Fibroblast of villous mesenchyme (primary cell): ENCODE results near the gene PEX3. TPM values are rescaled to one million over a fixed set of nuclear protein-coding genes. Genes with fewer than 3 reads are reported as not detected.

ENCODE experiments used
- DNase-seq: peaks from one replicate; pipeline ENCODE4 v3.0.0-alpha.2; 2010; ENCODE audit warnings: low read depth
- H3K4me3 ChIP-seq: 2 replicates; pipeline ENCODE4 v1.5.1; 2011; ENCODE audit warnings: low read depth, mild to moderate bottlenecking, low read length
- total RNA-seq: library from RNA; depleted of rRNA; stranded (reverse); fragments of >200 nt; gene quantifications from 2 replicates; pipeline ENCODE4 v1.2.3, GENCODE V29; 2012
- TF ChIP-seq, protein P1 (sequence below): IDR thresholded peaks from 2 replicates; pipeline ENCODE4 v1.5.1; 2012; ENCODE audit warnings: low read depth, mild to moderate bottlenecking, low read length; ENCODE audit not compliant: insufficient read depth

The PEX3 gene
- total RNA-seq, 1 donor, result 24.6 TPM

DNA sequence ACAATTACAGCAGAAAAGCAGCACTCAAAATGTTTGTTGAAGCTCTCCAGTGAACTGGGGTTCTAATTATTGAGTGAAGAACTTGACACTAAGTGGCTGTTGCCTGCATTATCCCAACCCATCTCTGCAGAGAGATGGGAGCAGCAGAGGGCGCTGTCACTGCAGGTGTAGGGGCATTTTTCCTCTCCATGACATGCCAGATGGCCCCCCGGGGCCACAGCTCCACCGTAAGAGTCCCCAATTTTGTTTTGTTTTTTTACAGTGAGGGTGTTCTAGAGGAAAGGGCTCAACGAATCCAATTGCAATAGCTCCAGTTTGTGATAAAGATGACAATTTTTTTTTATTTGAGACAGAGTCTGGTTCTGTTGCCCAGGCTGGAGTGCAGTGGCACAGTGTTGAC, 62.8 kb downstream of the PEX3 start:
- no peak overlapping the region for H3K4me3 ChIP-seq
- TF ChIP-seq, protein P1, sequence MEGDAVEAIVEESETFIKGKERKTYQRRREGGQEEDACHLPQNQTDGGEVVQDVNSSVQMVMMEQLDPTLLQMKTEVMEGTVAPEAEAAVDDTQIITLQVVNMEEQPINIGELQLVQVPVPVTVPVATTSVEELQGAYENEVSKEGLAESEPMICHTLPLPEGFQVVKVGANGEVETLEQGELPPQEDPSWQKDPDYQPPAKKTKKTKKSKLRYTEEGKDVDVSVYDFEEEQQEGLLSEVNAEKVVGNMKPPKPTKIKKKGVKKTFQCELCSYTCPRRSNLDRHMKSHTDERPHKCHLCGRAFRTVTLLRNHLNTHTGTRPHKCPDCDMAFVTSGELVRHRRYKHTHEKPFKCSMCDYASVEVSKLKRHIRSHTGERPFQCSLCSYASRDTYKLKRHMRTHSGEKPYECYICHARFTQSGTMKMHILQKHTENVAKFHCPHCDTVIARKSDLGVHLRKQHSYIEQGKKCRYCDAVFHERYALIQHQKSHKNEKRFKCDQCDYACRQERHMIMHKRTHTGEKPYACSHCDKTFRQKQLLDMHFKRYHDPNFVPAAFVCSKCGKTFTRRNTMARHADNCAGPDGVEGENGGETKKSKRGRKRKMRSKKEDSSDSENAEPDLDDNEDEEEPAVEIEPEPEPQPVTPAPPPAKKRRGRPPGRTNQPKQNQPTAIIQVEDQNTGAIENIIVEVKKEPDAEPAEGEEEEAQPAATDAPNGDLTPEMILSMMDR, result peak; percentile 45
- no peak for DNase-seq

DNA sequence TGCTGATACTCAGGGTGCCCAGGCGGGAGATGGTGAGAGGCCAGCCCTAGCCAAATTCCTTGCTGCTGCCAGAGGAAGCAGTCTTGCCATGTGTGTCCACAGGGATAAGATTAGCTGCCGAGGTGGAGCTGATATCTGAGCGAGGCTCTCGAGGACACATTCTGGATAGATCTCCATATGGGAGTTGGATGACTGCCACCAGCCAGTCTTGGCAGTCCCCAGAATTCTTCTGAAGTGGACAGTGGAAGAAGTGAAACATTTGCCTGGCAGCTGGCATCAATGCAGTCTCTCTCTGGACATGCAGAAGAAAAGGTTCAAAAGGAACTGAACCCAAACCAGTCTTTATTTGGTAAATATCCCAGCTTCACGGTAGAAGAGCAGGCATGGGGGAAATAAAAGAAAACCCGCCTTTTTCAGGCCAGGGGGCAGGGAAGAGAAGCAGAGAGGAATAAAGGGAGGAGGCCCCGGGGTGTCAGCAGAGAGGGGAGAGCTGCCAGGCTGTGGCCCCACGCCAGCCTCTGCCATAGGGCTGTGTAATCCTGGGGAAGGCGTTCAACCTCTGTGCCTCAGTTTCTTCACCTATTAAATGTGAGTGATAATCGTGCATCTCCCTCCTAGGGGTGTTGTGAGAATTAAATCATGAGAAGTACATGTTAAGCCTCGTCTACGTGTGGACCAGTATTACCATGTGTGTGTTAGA, 64.6 kb downstream of the PEX3 start:
- DNase-seq, result no peak
- TF ChIP-seq, protein P1, result no peak
- H3K4me3 ChIP-seq, result no peak overlapping the region

DNA sequence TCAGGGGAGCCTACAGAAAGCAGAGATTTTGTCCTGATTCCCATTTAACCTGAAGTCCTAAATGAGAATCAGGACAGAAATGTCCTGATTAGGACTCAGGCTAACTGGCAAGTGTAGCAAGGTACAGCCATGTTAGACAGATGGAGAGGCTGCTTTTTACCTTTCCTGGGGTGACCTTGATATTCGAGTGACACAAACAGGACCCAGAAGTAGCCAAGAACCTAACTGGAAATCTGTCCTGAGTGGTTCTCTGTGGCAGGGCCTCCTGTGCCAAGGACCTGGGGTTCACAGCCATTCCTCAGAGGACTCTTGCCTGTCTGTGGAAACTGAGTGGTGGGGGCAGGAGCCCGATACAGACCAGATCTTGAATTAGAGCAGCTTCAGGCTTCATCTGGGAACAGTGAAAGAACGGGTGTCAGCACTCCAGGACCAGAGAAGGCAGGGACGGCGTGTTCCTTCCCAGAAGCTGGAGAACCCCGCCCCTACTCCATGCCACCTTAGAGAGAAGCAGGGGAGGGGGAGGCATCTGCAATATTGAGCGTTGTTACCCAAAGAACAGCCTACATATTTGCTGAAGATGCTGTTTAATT, 65.3 kb downstream of the PEX3 start:
- H3K4me3 ChIP-seq, result no peak overlapping the region
- no peak for DNase-seq
- TF ChIP-seq, protein P1, result no peak

DNA sequence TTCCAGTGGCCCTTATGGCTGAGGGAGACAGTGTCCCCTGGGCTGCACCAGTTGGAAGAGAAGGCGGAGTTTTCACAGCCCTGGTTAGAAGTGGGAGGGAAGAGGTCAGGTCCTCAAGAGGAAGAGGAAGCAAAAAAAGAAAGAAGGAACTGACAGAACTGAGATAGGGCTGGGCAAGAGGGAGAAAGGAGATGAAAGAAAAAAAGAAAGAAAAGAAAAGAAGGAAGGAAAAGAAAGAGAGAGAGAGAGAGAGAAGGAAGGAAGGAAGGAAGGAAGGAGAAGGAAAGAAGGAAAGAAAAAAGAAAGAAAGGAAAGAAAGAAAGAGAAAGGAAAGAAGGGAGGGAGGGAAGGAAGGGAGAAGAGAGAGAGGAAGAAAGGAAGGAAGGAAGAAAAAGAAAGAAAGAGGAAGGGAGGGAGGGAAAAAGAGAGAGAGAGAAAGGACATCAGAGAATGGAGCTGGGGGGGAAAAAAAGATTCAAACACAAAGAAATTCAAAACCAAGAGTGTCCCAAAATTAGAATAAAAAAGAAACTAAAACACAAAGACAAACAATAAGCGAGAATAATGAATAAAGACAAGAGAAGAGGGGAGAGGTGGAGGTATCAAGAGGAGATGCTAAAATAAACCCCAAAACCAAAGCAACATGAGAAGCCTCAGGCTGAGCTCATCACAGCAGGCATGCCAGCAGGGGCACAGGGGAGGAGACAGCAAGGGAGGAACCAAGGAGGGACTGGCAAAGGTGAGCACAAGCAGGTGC, 66.3 kb downstream of the PEX3 start:
- TF ChIP-seq, protein P1, result no peak
- H3K4me3 ChIP-seq, result no peak overlapping the region
- DNase-seq, result no peak

DNA sequence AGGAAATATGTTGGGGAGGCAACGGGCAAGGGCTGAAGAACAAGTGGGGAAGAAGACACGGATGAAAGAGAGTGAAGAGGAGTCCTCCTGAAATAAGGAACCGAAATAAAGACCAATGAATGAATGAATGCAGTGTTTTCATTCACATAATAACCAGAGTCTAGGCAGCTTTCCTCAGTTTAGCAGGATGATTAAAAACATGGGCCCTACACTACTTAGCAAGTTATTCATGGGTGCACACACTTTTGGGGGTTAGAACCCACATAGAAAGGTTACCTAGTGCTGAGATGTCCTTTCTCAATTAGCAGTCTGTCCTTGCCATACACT, 66.8 kb downstream of the PEX3 start:
- TF ChIP-seq, protein P1, result no peak
- H3K4me3 ChIP-seq, result no peak overlapping the region
- no peak for DNase-seq

DNA sequence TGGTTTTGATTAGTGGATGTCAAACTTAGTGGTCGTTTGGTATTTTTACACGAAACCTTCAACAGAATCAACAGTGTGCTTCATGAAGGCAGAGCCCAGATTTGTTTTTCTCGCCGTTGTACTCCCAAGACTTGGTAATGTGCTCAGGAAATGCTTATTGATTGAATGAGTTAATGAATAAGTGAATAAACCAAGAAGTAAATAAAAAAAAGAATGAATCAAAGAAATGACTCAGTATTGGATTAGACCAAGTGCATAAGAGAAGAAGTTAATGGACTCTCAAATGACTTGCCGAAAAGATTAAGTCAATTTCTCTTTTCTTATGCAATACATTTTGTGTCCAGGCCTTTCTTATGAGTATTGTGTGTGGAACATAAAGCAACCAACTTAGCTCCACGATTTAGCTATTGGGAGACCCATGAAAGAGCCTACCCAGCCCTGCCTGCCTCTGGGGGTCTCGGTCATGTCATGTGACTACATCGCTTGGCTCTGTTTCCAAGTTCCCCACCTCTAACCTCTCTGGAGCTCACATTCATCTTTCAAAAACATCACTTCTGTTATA, 71.5 kb downstream of the PEX3 start:
- no peak overlapping the region for H3K4me3 ChIP-seq
- TF ChIP-seq, protein P1, result no peak

More for the DNA sequence above, 71.5 kb downstream of the PEX3 start:
- no peak for DNase-seq
